ENCODE results near the gene LPIN3.

Gene LPIN3

DNA sequence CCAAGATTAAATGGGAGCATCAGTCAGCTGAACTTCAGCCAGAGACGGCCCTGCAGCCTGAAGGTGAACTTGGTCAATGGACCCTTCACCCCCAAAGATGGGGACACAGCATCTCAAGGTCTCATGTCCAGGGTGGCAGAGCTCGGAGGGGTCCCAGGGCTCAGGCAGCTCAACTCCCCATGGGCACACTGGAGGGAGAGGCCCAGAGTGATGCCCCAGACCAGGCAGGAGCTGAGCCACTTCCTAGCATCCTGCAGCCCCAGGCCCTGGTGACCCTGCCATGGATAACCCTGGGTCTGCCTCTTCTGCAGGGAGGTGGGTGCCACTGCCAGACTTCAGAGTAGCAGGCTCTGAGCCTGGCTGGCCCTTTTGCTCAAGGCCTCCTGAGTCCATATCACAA is 53.5 kb downstream of the LPIN3 start:
- H3K4me1 ChIP-seq (ENCODE audit: insufficient read depth, low read length, poor library complexity, severe bottlenecking), result no peaks in the 10 kb centered on the region
- no peaks in the 10 kb centered on the region for H4K20me1 ChIP-seq (ENCODE audit: insufficient read depth, low read length, poor library complexity, severe bottlenecking)
- H3K9me2 ChIP-seq (replicated peaks; ENCODE audit: low read depth, low read length), result no peaks in the 10 kb centered on the region
- no peak overlapping the region for H2AFZ ChIP-seq (ENCODE audit: low read length)
- H3K4me3 ChIP-seq (ENCODE audit: low read length, poor library complexity, severe bottlenecking), result no peak overlapping the region
- H3K27me3 ChIP-seq (ENCODE audit: insufficient read depth, low read length, poor library complexity, severe bottlenecking), result no peaks in the 10 kb centered on the region
- H3K9ac ChIP-seq (ENCODE audit: low read depth, low read length, poor library complexity, severe bottlenecking), result no peak overlapping the region
- H3F3A ChIP-seq (ENCODE audit: low read depth), result no peaks in the 10 kb centered on the region
- no peaks in the 10 kb centered on the region for H3K9me3 ChIP-seq (ENCODE audit: insufficient read depth, low read depth, low read length)
- TF ChIP-seq, protein P1, sequence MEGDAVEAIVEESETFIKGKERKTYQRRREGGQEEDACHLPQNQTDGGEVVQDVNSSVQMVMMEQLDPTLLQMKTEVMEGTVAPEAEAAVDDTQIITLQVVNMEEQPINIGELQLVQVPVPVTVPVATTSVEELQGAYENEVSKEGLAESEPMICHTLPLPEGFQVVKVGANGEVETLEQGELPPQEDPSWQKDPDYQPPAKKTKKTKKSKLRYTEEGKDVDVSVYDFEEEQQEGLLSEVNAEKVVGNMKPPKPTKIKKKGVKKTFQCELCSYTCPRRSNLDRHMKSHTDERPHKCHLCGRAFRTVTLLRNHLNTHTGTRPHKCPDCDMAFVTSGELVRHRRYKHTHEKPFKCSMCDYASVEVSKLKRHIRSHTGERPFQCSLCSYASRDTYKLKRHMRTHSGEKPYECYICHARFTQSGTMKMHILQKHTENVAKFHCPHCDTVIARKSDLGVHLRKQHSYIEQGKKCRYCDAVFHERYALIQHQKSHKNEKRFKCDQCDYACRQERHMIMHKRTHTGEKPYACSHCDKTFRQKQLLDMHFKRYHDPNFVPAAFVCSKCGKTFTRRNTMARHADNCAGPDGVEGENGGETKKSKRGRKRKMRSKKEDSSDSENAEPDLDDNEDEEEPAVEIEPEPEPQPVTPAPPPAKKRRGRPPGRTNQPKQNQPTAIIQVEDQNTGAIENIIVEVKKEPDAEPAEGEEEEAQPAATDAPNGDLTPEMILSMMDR (conservative IDR thresholded peaks at IDR 0.05; ENCODE audit: low read length), result no peak
- TF ChIP-seq EZH2phosphoT487 (IDR thresholded peaks at IDR 0.05; ENCODE audit: borderline replicate concordance), result no peak
- H3K79me2 ChIP-seq (ENCODE audit: insufficient read depth, low read length), result no peaks in the 10 kb centered on the region
- no peaks in the 10 kb centered on the region for H3K36me3 ChIP-seq (ENCODE audit: insufficient read depth, low read length)
- H3K4me2 ChIP-seq (ENCODE audit: low read depth, low read length, poor library complexity, severe bottlenecking), result no peak overlapping the region

DNA sequence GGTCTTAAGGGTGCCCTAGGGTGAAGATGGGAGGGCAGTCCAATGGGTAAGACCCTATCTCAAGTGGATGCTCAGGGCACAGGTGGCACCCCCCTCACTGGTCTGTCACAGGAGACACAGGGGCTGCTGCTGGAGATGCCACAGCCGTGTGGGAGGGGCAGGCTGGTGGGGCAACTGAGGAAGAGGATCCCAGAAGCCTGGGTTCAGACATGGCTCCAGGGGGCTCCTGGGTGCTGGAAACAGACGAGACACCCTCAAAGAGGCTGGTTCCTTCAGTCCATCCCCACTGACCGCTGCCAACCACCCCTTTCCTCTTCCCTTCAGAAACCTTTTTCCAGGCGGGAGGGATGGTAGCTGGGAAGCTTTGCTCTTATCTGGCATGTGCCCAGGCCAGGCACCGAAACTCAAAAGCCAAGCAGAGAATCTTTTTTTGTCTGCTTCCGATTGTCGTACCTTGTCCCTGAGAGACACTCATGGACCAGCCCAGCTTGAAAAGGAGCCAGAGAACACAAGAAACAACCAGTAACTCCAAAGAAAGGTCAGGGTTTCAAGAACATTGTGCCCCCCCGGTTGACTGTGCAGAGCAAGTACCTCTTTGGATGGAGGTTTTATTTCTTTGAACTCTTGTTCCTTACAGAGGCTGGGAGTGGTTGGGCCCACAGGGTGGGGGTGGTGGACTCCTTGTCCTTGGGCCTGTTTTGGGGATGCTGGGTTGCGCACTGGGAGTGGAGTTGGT is 54.5 kb downstream of the LPIN3 start:
- Histone ChIP-seq H3K27me3 (ENCODE audit: insufficient read depth, low read length, poor library complexity, severe bottlenecking) (no peaks in the 10 kb centered on the region), H4K20me1 (ENCODE audit: insufficient read depth, low read length, poor library complexity, severe bottlenecking) (no peaks in the 10 kb centered on the region), H3K36me3 (ENCODE audit: insufficient read depth, low read length) (no peaks in the 10 kb centered on the region), H3K4me3 (ENCODE audit: low read length, poor library complexity, severe bottlenecking) (no peak overlapping the region), H3K4me1 (ENCODE audit: insufficient read depth, low read length, poor library complexity, severe bottlenecking) (no peaks in the 10 kb centered on the region), H3K9me3 (ENCODE audit: insufficient read depth, low read depth, low read length) (no peaks in the 10 kb centered on the region), H2AFZ (ENCODE audit: low read length) (no peak overlapping the region), H3F3A (ENCODE audit: low read depth) (no peaks in the 10 kb centered on the region), H3K79me2 (ENCODE audit: insufficient read depth, low read length) (no peaks in the 10 kb centered on the region), H3K9me2 (replicated peaks; ENCODE audit: low read depth, low read length) (no peaks in the 10 kb centered on the region), H3K4me2 (ENCODE audit: low read depth, low read length, poor library complexity, severe bottlenecking) (no peak overlapping the region), H3K9ac (ENCODE audit: low read depth, low read length, poor library complexity, severe bottlenecking) (no peak overlapping the region)
- TF ChIP-seq EZH2phosphoT487 (IDR thresholded peaks at IDR 0.05; ENCODE audit: borderline replicate concordance), result no peak
- TF ChIP-seq, protein P1 (conservative IDR thresholded peaks at IDR 0.05; ENCODE audit: low read length), result no peak

DNA sequence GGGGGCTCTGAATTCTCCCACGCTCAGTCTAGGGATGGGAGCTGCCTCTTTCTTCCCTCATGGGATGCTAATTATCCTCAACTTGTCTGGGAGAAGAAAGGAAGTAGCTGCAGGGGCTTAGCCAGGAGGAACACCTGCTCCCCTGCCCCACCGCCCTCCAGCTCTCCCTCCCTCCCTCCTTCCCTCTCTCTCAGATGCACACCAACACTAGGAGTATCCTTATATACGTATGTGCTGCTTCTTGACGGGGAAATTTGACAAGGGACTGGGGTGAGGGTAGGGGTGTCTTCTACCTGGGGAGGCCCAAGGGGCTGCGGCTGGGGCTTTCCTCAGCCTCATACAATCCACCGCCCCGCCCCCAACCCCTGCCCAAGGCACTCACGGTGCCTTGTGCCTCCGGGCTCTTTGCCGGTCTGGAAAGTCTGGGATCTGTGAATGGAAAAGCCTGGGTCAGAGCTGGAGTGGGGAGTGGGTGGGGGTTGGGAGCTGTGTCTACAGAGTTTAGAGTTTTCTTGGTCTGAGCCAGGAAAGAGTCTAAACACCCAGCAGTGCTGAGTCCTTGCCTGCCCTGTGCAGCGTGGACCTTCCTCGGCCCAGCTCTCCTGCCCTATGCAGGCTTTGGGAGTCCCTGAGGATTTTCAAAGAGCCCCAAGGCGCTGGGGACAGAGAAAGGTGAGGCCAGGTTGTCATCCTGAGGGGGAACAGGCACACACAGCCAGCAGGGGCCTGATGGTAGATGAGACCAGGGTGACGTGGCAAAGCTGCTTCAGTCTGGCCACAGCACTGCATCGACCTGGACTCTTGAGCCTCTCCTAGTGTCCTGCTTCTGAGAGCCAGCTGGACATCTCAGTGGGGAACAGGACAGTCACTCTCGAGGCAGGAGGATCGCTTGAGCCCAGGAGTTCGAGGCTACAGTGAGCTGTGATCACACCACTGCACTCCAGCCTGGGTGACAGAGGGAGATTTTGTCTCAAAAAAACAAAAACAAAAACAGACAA is 55.3 kb downstream of the LPIN3 start:
- no peak overlapping the region for H2AFZ ChIP-seq (ENCODE audit: low read length)
- no peaks in the 10 kb centered on the region for H3K9me3 ChIP-seq (ENCODE audit: insufficient read depth, low read depth, low read length)
- no peaks in the 10 kb centered on the region for H3K79me2 ChIP-seq (ENCODE audit: insufficient read depth, low read length)
- no peaks in the 10 kb centered on the region for H3K27me3 ChIP-seq (ENCODE audit: insufficient read depth, low read length, poor library complexity, severe bottlenecking)
- H3K4me1 ChIP-seq (ENCODE audit: insufficient read depth, low read length, poor library complexity, severe bottlenecking), result no peaks in the 10 kb centered on the region
- TF ChIP-seq EZH2phosphoT487 (IDR thresholded peaks at IDR 0.05; ENCODE audit: borderline replicate concordance), result no peak
- TF ChIP-seq, protein P1 (conservative IDR thresholded peaks at IDR 0.05; ENCODE audit: low read length), result no peak
- no peak overlapping the region for H3K9ac ChIP-seq (ENCODE audit: low read depth, low read length, poor library complexity, severe bottlenecking)
- no peaks in the 10 kb centered on the region for H3K9me2 ChIP-seq (replicated peaks; ENCODE audit: low read depth, low read length)
- no peaks in the 10 kb centered on the region for H4K20me1 ChIP-seq (ENCODE audit: insufficient read depth, low read length, poor library complexity, severe bottlenecking)
- no peaks in the 10 kb centered on the region for H3K36me3 ChIP-seq (ENCODE audit: insufficient read depth, low read length)
- no peak overlapping the region for H3K4me3 ChIP-seq (ENCODE audit: low read length, poor library complexity, severe bottlenecking)
- no peaks in the 10 kb centered on the region for H3F3A ChIP-seq (ENCODE audit: low read depth)
- H3K4me2 ChIP-seq (ENCODE audit: low read depth, low read length, poor library complexity, severe bottlenecking), result no peak overlapping the region
